GM23338 (cell line): ENCODE results near the gene TMEM51.

Source experiments
- CREB1 ChIP-seq: fragments of 250-450 bp; sonication (Bioruptor Pico); IDR thresholded peaks from 2 replicates; pipeline ENCODE4 v1.5.0; 2020; ENCODE audit warnings: low read depth, mild to moderate bottlenecking, moderate library complexity
- CTCF ChIP-seq, 2 experiments: fragments of 200-600 bp in 1 of 2; sonication (generic) in 1 of 2; conservative IDR thresholded peaks; 2 replicates each; pipeline versions ENCODE4 v1.5.1 to v1.6.1; 2016 to 2017; ENCODE audit warnings: antibody characterized with exemption in 2 of 2, low read depth in 2 of 2, mild to moderate bottlenecking in 2 of 2, moderate library complexity in 1 of 2
- ETS1 ChIP-seq: IDR thresholded peaks from 2 replicates; pipeline ENCODE4 v1.6.1; 2016; ENCODE audit warnings: antibody characterized with exemption
- EZH2 ChIP-seq: fragments of 200-600 bp; sonication (generic); IDR thresholded peaks from one replicate; pipeline ENCODE4 v1.8.0; 2017; ENCODE audit warnings: antibody characterized with exemption, mild to moderate bottlenecking, low read depth; ENCODE audit not compliant: unreplicated experiment
- EZH2phosphoT487 ChIP-seq: fragments of 200-600 bp; sonication (generic); IDR thresholded peaks from one replicate; pipeline ENCODE4 v1.8.1; 2018; ENCODE audit warnings: antibody characterized with exemption; ENCODE audit not compliant: unreplicated experiment
- JUNB ChIP-seq: IDR thresholded peaks from one replicate; pipeline ENCODE4 v1.6.1; 2016; ENCODE audit warnings: antibody characterized with exemption; ENCODE audit not compliant: unreplicated experiment
- NANOG ChIP-seq: IDR thresholded peaks from 2 replicates; pipeline ENCODE4 v1.6.1; 2016; ENCODE audit warnings: antibody characterized with exemption, borderline replicate concordance
- POLR2AphosphoS5 ChIP-seq: IDR thresholded peaks from 2 replicates; pipeline ENCODE4 v1.6.1; 2016; ENCODE audit warnings: antibody characterized with exemption, low read depth
- REST ChIP-seq: IDR thresholded peaks from one replicate; pipeline ENCODE4 v1.6.1; 2018; ENCODE audit warnings: antibody characterized with exemption; ENCODE audit not compliant: unreplicated experiment
- STAT1 ChIP-seq: IDR thresholded peaks from one replicate; pipeline ENCODE4 v1.6.1; 2016; ENCODE audit warnings: antibody characterized with exemption; ENCODE audit not compliant: unreplicated experiment
- ZNF331 ChIP-seq: fragments of 250-450 bp; sonication (Bioruptor Pico); IDR thresholded peaks from 2 replicates; pipeline ENCODE4 v1.5.0; 2020; ENCODE audit warnings: low read depth, mild to moderate bottlenecking, moderate library complexity

- TF ChIP-seq CTCF (conservative IDR thresholded peaks at IDR 0.05; ENCODE audit: low read depth in 2 of 2) (no peak), CREB1 (CRISPR knock-in tag) (no peak), REST (no peak), ZNF331 (CRISPR knock-in tag) (no peak), POLR2AphosphoS5 (no peak), EZH2phosphoT487 (no peak), EZH2 (no peak), JUNB (no peak), STAT1 (no peak), ETS1 (no peak), NANOG (no peak)
Observed at GRCh38 chr1:15217654-15218053, 64.1 kb downstream of the TMEM51 start.
